SK-N-SH (cell line): ENCODE data around the gene LRCOL1. TPM values are rescaled to one million over a fixed set of nuclear protein-coding genes. Genes with fewer than 3 reads are reported as not detected.

Experiments
- CTCF ChIA-PET: fragments of 300-600, 350-600 bp; formaldehyde crosslinking; extraction: SDS; loops from one replicate; lab custom pipeline; 2021; lab: Yijun Ruan, JAX
- POLR2A ChIA-PET: fragments of 350-600 bp; sonication (Branson Sonifier 250); formaldehyde crosslinking; extraction: SDS; loops from one replicate; lab custom pipeline; 2020; ENCODE audit warnings: antibody characterized with exemption, inconsistent platforms; lab: Yijun Ruan, JAX
- DNase-seq: peaks from one replicate; pipeline ENCODE4 v3.0.0; 2012
- H2AFZ ChIP-seq: fragments of 200-600 bp; sonication (generic); 2 replicates; pipeline ENCODE4 v1.8.1; 2016; ENCODE audit warnings: antibody characterized with exemption, mild to moderate bottlenecking, low read depth
- H3F3A ChIP-seq: fragments of 200-600 bp; sonication (generic); replicated peaks from 2 replicates; pipeline ENCODE3; 2016; ENCODE audit warnings: antibody characterized with exemption, mild to moderate bottlenecking; ENCODE audit not compliant: insufficient read depth
- H3K27ac ChIP-seq, 2 experiments: fragments of 200-500 bp in 1 of 2; fragments of 200-600 bp in 1 of 2; sonication (Bioruptor generic) in 1 of 2; sonication (generic), shearing (Covaris generic) in 1 of 2; 2 replicates each; pipeline versions ENCODE4 v1.5.1 to v1.6.1; 2014 to 2016; ENCODE audit warnings: low read depth in 2 of 2, inconsistent platforms in 1 of 2, low read length in 1 of 2, mild to moderate bottlenecking in 1 of 2, mixed read lengths in 1 of 2
- H3K27me3 ChIP-seq: fragments of 200-600 bp; sonication (generic), shearing (Covaris generic); 2 replicates; pipeline ENCODE4 v1.6.1; 2016; ENCODE audit warnings: mixed run types; ENCODE audit not compliant: insufficient read depth
- H3K36me3 ChIP-seq, 2 experiments: fragments of 200-500 bp in 1 of 2; fragments of 200-600 bp in 1 of 2; sonication (Bioruptor generic) in 1 of 2; sonication (generic) in 1 of 2; replicated peaks in 1 of 2; 2 replicates each; pipeline versions ENCODE3 to v1.5.1; 2014 to 2016; ENCODE audit warnings: low read length in 1 of 2, mild to moderate bottlenecking in 1 of 2; ENCODE audit not compliant: insufficient read depth in 2 of 2, control insufficient read depth in 1 of 2
- H3K4me1 ChIP-seq, 2 experiments: fragments of 200-500 bp in 1 of 2; fragments of 200-600 bp in 1 of 2; sonication (Bioruptor generic) in 1 of 2; sonication (generic), shearing (Covaris generic) in 1 of 2; 2 replicates each; pipeline versions ENCODE4 v1.5.1 to v1.6.1; 2014 to 2016; ENCODE audit warnings: low read depth in 1 of 2, low read length in 1 of 2, mixed run types in 1 of 2; ENCODE audit not compliant: insufficient read depth in 2 of 2, control insufficient read depth in 1 of 2
- H3K4me2 ChIP-seq: fragments of 200-600 bp; sonication (generic), shearing (Covaris generic); 2 replicates; pipeline ENCODE4 v1.6.1; 2017; ENCODE audit warnings: mixed run types
- H3K4me3 ChIP-seq, 2 experiments: fragments of 200-500 bp in 1 of 2; fragments of 200-600 bp in 1 of 2; sonication (Bioruptor generic) in 1 of 2; sonication (generic), shearing (Covaris generic) in 1 of 2; 2 replicates each; pipeline versions ENCODE4 v1.5.1 to v1.8.1; 2014 to 2016; ENCODE audit warnings: low read depth in 2 of 2, inconsistent platforms in 1 of 2, low read length in 1 of 2, mild to moderate bottlenecking in 1 of 2, mixed read lengths in 1 of 2, moderate library complexity in 1 of 2
- H3K79me2 ChIP-seq: fragments of 200-600 bp; sonication (generic); 2 replicates; pipeline ENCODE4 v1.8.1; 2017; ENCODE audit warnings: mild to moderate bottlenecking; ENCODE audit not compliant: insufficient read depth
- H3K9ac ChIP-seq: fragments of 200-600 bp; sonication (generic); 2 replicates; pipeline ENCODE4 v1.6.1; 2017; ENCODE audit warnings: mixed run types
- H3K9me2 ChIP-seq: fragments of 200-600 bp; sonication (generic); 2 replicates; pipeline ENCODE4 v1.6.1; 2017; ENCODE audit warnings: mixed run types
- H3K9me3 ChIP-seq: fragments of 200-600 bp; sonication (generic); 2 replicates; pipeline ENCODE4 v1.6.1; 2017; ENCODE audit warnings: mixed run types, mild to moderate bottlenecking, moderate library complexity
- H4K20me1 ChIP-seq: fragments of 200-600 bp; sonication (generic); 2 replicates; pipeline ENCODE4 v1.6.1; 2017; ENCODE audit warnings: mild to moderate bottlenecking, mixed run types; ENCODE audit not compliant: insufficient read depth
- CHD2 ChIP-seq: fragments of 150-350 bp; IDR thresholded peaks from 2 replicates; pipeline ENCODE4 v1.6.1; 2018; ENCODE audit warnings: low read length; ENCODE audit not compliant: partially characterized antibody
- ELF1 ChIP-seq: IDR thresholded peaks from 2 replicates; pipeline ENCODE4 v1.4.0; 2012
- EP300 ChIP-seq, 2 experiments: IDR thresholded peaks; 2 replicates each; pipeline versions ENCODE4 v1.4.0 to v1.6.1; 2012; ENCODE audit warnings: borderline replicate concordance in 1 of 2, low read depth in 1 of 2, low read length in 1 of 2
- EZH2phosphoT487 ChIP-seq: fragments of 200-600 bp; sonication (generic); IDR thresholded peaks from 2 replicates; pipeline ENCODE4 v1.6.1; 2017; ENCODE audit warnings: low read depth, mixed run types, mild to moderate bottlenecking, antibody characterized with exemption, moderate library complexity, borderline replicate concordance
- FOSL2 ChIP-seq: IDR thresholded peaks from 2 replicates; pipeline ENCODE4 v1.4.0; 2012; ENCODE audit warnings: low read depth, mild to moderate bottlenecking, moderate library complexity, borderline replicate concordance
- FOXJ3 ChIP-seq: sonication (generic); formaldehyde crosslinking; IDR thresholded peaks from 2 replicates; pipeline ENCODE4 v1.5.1; 2020; ENCODE audit warnings: mild to moderate bottlenecking, missing genetic modification reagents
- FOXM1 ChIP-seq: IDR thresholded peaks from 2 replicates; pipeline ENCODE4 v1.4.0; 2012; ENCODE audit warnings: low read depth, mild to moderate bottlenecking
- GATA2 ChIP-seq: sonication (generic); formaldehyde crosslinking; IDR thresholded peaks from 2 replicates; pipeline ENCODE4 v1.5.0; 2020; ENCODE audit warnings: mild to moderate bottlenecking, missing genetic modification reagents
- JUND ChIP-seq: IDR thresholded peaks from 2 replicates; pipeline ENCODE4 v1.4.0; 2012
- MEF2A ChIP-seq: IDR thresholded peaks from 2 replicates; pipeline ENCODE4 v1.4.0; 2012; ENCODE audit warnings: low read depth, borderline replicate concordance
- MXI1 ChIP-seq: IDR thresholded peaks from 2 replicates; pipeline ENCODE4 v1.6.1; 2012; ENCODE audit warnings: mild to moderate bottlenecking, low read depth, low read length, improper control_type of control experiment
- NFIC ChIP-seq: IDR thresholded peaks from 2 replicates; pipeline ENCODE4 v1.4.0; 2012; ENCODE audit warnings: borderline replicate concordance
- RAD21 ChIP-seq: IDR thresholded peaks from 2 replicates; pipeline ENCODE4 v1.6.1; 2012; ENCODE audit warnings: mild to moderate bottlenecking, low read length
- RXRA ChIP-seq: IDR thresholded peaks from 2 replicates; pipeline ENCODE4 v1.4.0; 2012; ENCODE audit warnings: low read depth, mild to moderate bottlenecking, borderline replicate concordance
- SMC3 ChIP-seq: IDR thresholded peaks from 2 replicates; pipeline ENCODE4 v1.6.1; 2012; ENCODE audit warnings: low read depth, low read length, improper control_type of control experiment
- TCF12 ChIP-seq: IDR thresholded peaks from 2 replicates; pipeline ENCODE4 v1.4.0; 2012
- YY1 ChIP-seq: IDR thresholded peaks from 2 replicates; pipeline ENCODE4 v1.4.0; 2012; ENCODE audit warnings: low read depth, mild to moderate bottlenecking
- WGBS: methylation state at CpG from one replicate; pipeline ENCODE4 v1.1.6; 2017; ENCODE audit warnings: low lambda C conversion rate; 5-methylcytosine and 5-hydroxymethylcytosine counted together
- polyA plus RNA-seq, 3 experiments: library from polyadenylated mRNA; depleted of rRNA; stranded (reverse); fragments of >200 nt; gene quantifications; 2 replicates each; pipeline ENCODE4 v1.2.3, GENCODE V29; 2012
- TF ChIP-seq, protein P1 (sequence below): IDR thresholded peaks from 2 replicates; pipeline ENCODE4; 2012
- TF ChIP-seq, protein P2 (sequence below): IDR thresholded peaks from 2 replicates; pipeline ENCODE4 v1.4.0; 2012; ENCODE audit warnings: low read depth, borderline replicate concordance
- TF ChIP-seq, protein P3 (sequence below): IDR thresholded peaks from 2 replicates; pipeline ENCODE4 v1.4.0; 2012; ENCODE audit warnings: low read depth

Gene LRCOL1
- polyA plus RNA-seq, 1 of the 3 experiments (the other 2 are of a cell fraction), result 1.1 TPM

DNA sequence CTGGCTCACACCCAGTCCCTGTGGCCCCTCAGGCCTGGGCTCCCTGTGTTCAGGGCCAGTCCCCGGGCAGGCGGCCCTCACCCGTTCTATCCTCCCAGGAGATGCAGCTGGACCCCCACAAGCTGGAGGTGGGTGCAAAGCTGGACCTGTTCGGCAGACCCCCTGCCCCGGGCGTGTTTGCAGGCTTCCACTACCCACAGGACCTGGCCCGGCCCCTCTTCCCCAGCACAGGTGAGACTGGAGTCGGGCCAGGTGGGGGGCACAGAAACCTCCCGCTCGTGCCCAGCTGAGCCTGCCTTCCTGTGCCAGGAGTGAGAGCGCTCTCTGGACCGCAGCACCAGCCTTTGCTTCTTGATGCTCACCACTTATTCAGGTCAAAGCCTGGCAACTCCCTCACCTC lies 33.7 kb downstream of the LRCOL1 start:
- POLR2A ChIA-PET, result no interaction called here

DNA sequence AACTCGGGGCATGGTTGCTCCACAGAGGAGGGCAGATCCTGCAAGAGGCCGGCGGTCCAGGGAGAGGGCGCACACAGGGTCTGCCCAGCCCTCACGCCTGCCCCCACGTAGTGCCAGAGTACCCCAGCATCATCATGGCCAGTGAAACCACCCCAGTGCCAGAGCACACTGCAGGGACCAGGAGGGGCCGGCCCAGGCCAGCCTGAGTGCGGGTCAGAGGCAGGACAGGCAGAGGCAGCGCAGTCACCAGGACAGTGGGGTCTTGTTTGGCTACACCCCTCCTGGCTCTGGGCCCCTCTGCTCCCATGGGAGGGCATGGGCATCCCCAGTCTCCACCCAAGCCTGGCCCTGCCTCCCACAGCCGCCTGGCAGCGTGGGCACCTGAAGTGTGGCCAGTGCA lies 34.7 kb downstream of the LRCOL1 start:
- DNase-seq, result no peak
- POLR2A ChIA-PET, result no interaction called here
- no peak for TF ChIP-seq ELF1
- TF ChIP-seq JUND, result no peak
- no peak for TF ChIP-seq GATA2
- no peak for TF ChIP-seq RXRA
- no peak for TF ChIP-seq RAD21
- no peak for TF ChIP-seq FOSL2
- no peak for TF ChIP-seq FOXM1
- TF ChIP-seq EZH2phosphoT487, result no peak
- TF ChIP-seq, protein P1, sequence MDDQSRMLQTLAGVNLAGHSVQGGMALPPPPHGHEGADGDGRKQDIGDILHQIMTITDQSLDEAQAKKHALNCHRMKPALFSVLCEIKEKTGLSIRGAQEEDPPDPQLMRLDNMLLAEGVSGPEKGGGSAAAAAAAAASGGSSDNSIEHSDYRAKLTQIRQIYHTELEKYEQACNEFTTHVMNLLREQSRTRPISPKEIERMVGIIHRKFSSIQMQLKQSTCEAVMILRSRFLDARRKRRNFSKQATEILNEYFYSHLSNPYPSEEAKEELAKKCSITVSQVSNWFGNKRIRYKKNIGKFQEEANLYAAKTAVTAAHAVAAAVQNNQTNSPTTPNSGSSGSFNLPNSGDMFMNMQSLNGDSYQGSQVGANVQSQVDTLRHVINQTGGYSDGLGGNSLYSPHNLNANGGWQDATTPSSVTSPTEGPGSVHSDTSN, result no peak
- no peak for TF ChIP-seq CHD2
- TF ChIP-seq, protein P2, sequence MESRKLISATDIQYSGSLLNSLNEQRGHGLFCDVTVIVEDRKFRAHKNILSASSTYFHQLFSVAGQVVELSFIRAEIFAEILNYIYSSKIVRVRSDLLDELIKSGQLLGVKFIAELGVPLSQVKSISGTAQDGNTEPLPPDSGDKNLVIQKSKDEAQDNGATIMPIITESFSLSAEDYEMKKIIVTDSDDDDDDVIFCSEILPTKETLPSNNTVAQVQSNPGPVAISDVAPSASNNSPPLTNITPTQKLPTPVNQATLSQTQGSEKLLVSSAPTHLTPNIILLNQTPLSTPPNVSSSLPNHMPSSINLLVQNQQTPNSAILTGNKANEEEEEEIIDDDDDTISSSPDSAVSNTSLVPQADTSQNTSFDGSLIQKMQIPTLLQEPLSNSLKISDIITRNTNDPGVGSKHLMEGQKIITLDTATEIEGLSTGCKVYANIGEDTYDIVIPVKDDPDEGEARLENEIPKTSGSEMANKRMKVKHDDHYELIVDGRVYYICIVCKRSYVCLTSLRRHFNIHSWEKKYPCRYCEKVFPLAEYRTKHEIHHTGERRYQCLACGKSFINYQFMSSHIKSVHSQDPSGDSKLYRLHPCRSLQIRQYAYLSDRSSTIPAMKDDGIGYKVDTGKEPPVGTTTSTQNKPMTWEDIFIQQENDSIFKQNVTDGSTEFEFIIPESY, result no peak
- no peak for TF ChIP-seq NFIC
- no peak for TF ChIP-seq EP300 (IDR thresholded peaks at IDR 0.05; ENCODE audit: borderline replicate concordance in 1 of 2, low read depth in 1 of 2, low read length in 1 of 2)
- TF ChIP-seq MXI1, result no peak

More for the DNA sequence above, 33.7 kb downstream of the LRCOL1 start:
- H3K4me1 ChIP-seq, result no peaks in the 10 kb centered on the region
- H3K4me2 ChIP-seq, result no peak overlapping the region
- peaks cover 0 to 57% of the 10 kb centered on the region in 2 experiments for H3K36me3 ChIP-seq
- CTCF ChIA-PET, result interaction anchor here (0.6 to 1.5 kb wide), 5 partner anchors 10 to 162 kb away, joined by 3 to 8 read pairs (median 3); no protein-coding TSS in a partner anchor
- H3K79me2 ChIP-seq, result no peaks in the 10 kb centered on the region
- H4K20me1 ChIP-seq, result no peaks in the 10 kb centered on the region
- no peaks in the 10 kb centered on the region for H3K9me3 ChIP-seq
- 100% methylated on average over 4 of the region's 12 CpGs for WGBS
- no peaks in the 10 kb centered on the region for H3K27me3 ChIP-seq
- no peak overlapping the region for H3K9ac ChIP-seq
- H3K4me3 ChIP-seq, result no peak overlapping the region
- no peak for DNase-seq
- H3K9me2 ChIP-seq, result no peaks in the 10 kb centered on the region
- H3F3A ChIP-seq, result peaks cover 5% of the 10 kb centered on the region
- no peak overlapping the region for H2AFZ ChIP-seq
- TF ChIP-seq FOSL2 (no peak), JUND (no peak), YY1 (no peak), MXI1 (no peak), FOXJ3 (CRISPR knock-in tag) (no peak), ELF1 (no peak), CHD2 (no peak), SMC3 (no peak), NFIC (no peak), TCF12 (no peak), MEF2A (no peak), RAD21 (no peak)
- TF ChIP-seq, protein P2, result no peak
- TF ChIP-seq, protein P3, sequence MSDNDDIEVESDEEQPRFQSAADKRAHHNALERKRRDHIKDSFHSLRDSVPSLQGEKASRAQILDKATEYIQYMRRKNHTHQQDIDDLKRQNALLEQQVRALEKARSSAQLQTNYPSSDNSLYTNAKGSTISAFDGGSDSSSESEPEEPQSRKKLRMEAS, result no peak
- TF ChIP-seq, protein P1, result no peak
- H3K27ac ChIP-seq, result no peak overlapping the region

More for the DNA sequence above, 34.7 kb downstream of the LRCOL1 start:
- Histone ChIP-seq H3K79me2 (no peaks in the 10 kb centered on the region), H3K9me3 (no peaks in the 10 kb centered on the region), H3F3A (peaks cover 5% of the 10 kb centered on the region), H2AFZ (no peak overlapping the region), H3K9me2 (no peaks in the 10 kb centered on the region), H3K9ac (no peak overlapping the region), H3K27ac (no peak overlapping the region), H3K4me1 (no peaks in the 10 kb centered on the region), H3K4me3 (no peak overlapping the region), H3K36me3 (peaks cover 0 to 64% of the 10 kb centered on the region in 2 experiments), H3K4me2 (no peak overlapping the region), H4K20me1 (no peaks in the 10 kb centered on the region), H3K27me3 (no peaks in the 10 kb centered on the region)
- 100% methylated on average over 2 of the region's 11 CpGs for WGBS
- CTCF ChIA-PET, result interaction anchor here (1.5 kb wide), 1 partner anchor 15 kb away, joined by 8 read pairs; no protein-coding TSS in a partner anchor
